ENCODE measurements around the gene SIM2.

Gene SIM2

GRCh38 chr21:36707763-36708285, 8.9 kb downstream of the SIM2 start:
- ChIA-PET POLR2A (no interaction called here), CTCF (no interaction called here)
- TF ChIP-seq TARDBP (IDR thresholded peaks at IDR 0.05) = no peak
- TF ChIP-seq ELF4 (IDR thresholded peaks at IDR 0.05) = no peak
- no peak for DNase-seq (ENCODE audit: extremely low spot score)

- ChIA-PET CTCF (no interaction called here), POLR2A (no interaction called here)
- no peak for TF ChIP-seq L3MBTL2 (conservative IDR thresholded peaks at IDR 0.05)
- TF ChIP-seq BHLHE40 (IDR thresholded peaks at IDR 0.05; ENCODE audit: borderline replicate concordance) = no peak
- TF ChIP-seq ARNT (IDR thresholded peaks at IDR 0.05) = no peak
- TF ChIP-seq ZNF384 (IDR thresholded peaks at IDR 0.05) = no peak
- no peak for TF ChIP-seq TARDBP (IDR thresholded peaks at IDR 0.05)
- no peak for TF ChIP-seq NFRKB (IDR thresholded peaks at IDR 0.05)
- no peak for TF ChIP-seq FOXM1 (IDR thresholded peaks at IDR 0.05; ENCODE audit: borderline replicate concordance)
- no peak for TF ChIP-seq ELF4 (IDR thresholded peaks at IDR 0.05)
- TF ChIP-seq SUZ12 (IDR thresholded peaks at IDR 0.05) = no peak
- TF ChIP-seq FOXA1 (IDR thresholded peaks at IDR 0.05) = no peak
- no peak for TF ChIP-seq HDGF (IDR thresholded peaks at IDR 0.05; ENCODE audit: borderline replicate concordance)
- no peak for TF ChIP-seq CTBP1 (IDR thresholded peaks at IDR 0.05; ENCODE audit: borderline replicate concordance)
- no peak for TF ChIP-seq FOXK2 (IDR thresholded peaks at IDR 0.05)
- no peak for TF ChIP-seq LEF1 (IDR thresholded peaks at IDR 0.05; ENCODE audit: borderline replicate concordance)
- no peak for TF ChIP-seq PKNOX1 (IDR thresholded peaks at IDR 0.05)
- no peak for DNase-seq (ENCODE audit: extremely low spot score)
These were observed 9.5 kb downstream of the SIM2 start for GRCh38 chr21:36708286-36709029.

- CTCF ChIA-PET = no interaction called here
- POLR2A ChIA-PET = no interaction called here
- TF ChIP-seq ZNF384 (IDR thresholded peaks at IDR 0.05) (no peak), CTBP1 (IDR thresholded peaks at IDR 0.05; ENCODE audit: borderline replicate concordance) (no peak), FOXA1 (IDR thresholded peaks at IDR 0.05) (no peak), HDGF (IDR thresholded peaks at IDR 0.05; ENCODE audit: borderline replicate concordance) (no peak), TARDBP (IDR thresholded peaks at IDR 0.05) (no peak), NFRKB (IDR thresholded peaks at IDR 0.05) (no peak)
- no peak for DNase-seq (ENCODE audit: extremely low spot score)
These were observed 10.3 kb downstream of the SIM2 start for GRCh38 chr21:36709030-36709867.

- DNase-seq (ENCODE audit: extremely low spot score) = no peak
- ChIA-PET POLR2A (no interaction called here), CTCF (interaction anchor here (0.7 kb wide), 1 partner anchor 19 kb away, joined by 3 read pairs; no protein-coding TSS in a partner anchor)
- TF ChIP-seq HDGF (IDR thresholded peaks at IDR 0.05; ENCODE audit: borderline replicate concordance) = no peak
- TF ChIP-seq ARNT (IDR thresholded peaks at IDR 0.05) = no peak
- TF ChIP-seq L3MBTL2 (conservative IDR thresholded peaks at IDR 0.05) = no peak
- TF ChIP-seq FOXM1 (IDR thresholded peaks at IDR 0.05; ENCODE audit: borderline replicate concordance) = no peak
- no peak for TF ChIP-seq FOXK2 (IDR thresholded peaks at IDR 0.05)
- no peak for TF ChIP-seq ELF4 (IDR thresholded peaks at IDR 0.05)
- TF ChIP-seq SP1 (IDR thresholded peaks at IDR 0.05) = no peak
- no peak for TF ChIP-seq BHLHE40 (IDR thresholded peaks at IDR 0.05; ENCODE audit: borderline replicate concordance)
- TF ChIP-seq CTBP1 (IDR thresholded peaks at IDR 0.05; ENCODE audit: borderline replicate concordance) = no peak
- no peak for TF ChIP-seq TARDBP (IDR thresholded peaks at IDR 0.05)
- no peak for TF ChIP-seq ZNF384 (IDR thresholded peaks at IDR 0.05)
- no peak for TF ChIP-seq PKNOX1 (IDR thresholded peaks at IDR 0.05)
- no peak for TF ChIP-seq NFRKB (IDR thresholded peaks at IDR 0.05)
- no peak for TF ChIP-seq SUZ12 (IDR thresholded peaks at IDR 0.05)
- no peak for TF ChIP-seq LEF1 (IDR thresholded peaks at IDR 0.05; ENCODE audit: borderline replicate concordance)
- no peak for TF ChIP-seq FOXA1 (IDR thresholded peaks at IDR 0.05)
These were observed 11.2 kb downstream of the SIM2 start for GRCh38 chr21:36709868-36710728.

GRCh38 chr21:36710729-36711048, 11.8 kb downstream of the SIM2 start:
- TF ChIP-seq TARDBP (IDR thresholded peaks at IDR 0.05) (no peak), L3MBTL2 (conservative IDR thresholded peaks at IDR 0.05) (no peak), CTBP1 (IDR thresholded peaks at IDR 0.05; ENCODE audit: borderline replicate concordance) (no peak), SP1 (IDR thresholded peaks at IDR 0.05) (no peak), BHLHE40 (IDR thresholded peaks at IDR 0.05; ENCODE audit: borderline replicate concordance) (no peak), ARNT (IDR thresholded peaks at IDR 0.05) (no peak), PKNOX1 (IDR thresholded peaks at IDR 0.05) (no peak), FOXA1 (IDR thresholded peaks at IDR 0.05) (no peak), ZNF384 (IDR thresholded peaks at IDR 0.05) (no peak), SUZ12 (IDR thresholded peaks at IDR 0.05) (no peak), ELF4 (IDR thresholded peaks at IDR 0.05) (no peak), LEF1 (IDR thresholded peaks at IDR 0.05; ENCODE audit: borderline replicate concordance) (no peak), NFRKB (IDR thresholded peaks at IDR 0.05) (no peak), HDGF (IDR thresholded peaks at IDR 0.05; ENCODE audit: borderline replicate concordance) (no peak), FOXM1 (IDR thresholded peaks at IDR 0.05; ENCODE audit: borderline replicate concordance) (no peak), FOXK2 (IDR thresholded peaks at IDR 0.05) (no peak)
- ChIA-PET CTCF (interaction anchor here (0.7 kb wide), 1 partner anchor 19 kb away, joined by 3 read pairs; no protein-coding TSS in a partner anchor), POLR2A (no interaction called here)
- no peak for DNase-seq (ENCODE audit: extremely low spot score)

Measured in HEK293T (cell line).